ENCODE results near the gene PPTC7. TPM values are rescaled to one million over a fixed set of nuclear protein-coding genes. Genes with fewer than 3 reads are reported as not detected.

PPTC7 gene
- total and polyA plus RNA-seq, 2 of the 13 experiments (the other 11 are each of a cell fraction or from before 2014, with no cell fraction given), result 4.8 to 12.3 TPM

DNA sequence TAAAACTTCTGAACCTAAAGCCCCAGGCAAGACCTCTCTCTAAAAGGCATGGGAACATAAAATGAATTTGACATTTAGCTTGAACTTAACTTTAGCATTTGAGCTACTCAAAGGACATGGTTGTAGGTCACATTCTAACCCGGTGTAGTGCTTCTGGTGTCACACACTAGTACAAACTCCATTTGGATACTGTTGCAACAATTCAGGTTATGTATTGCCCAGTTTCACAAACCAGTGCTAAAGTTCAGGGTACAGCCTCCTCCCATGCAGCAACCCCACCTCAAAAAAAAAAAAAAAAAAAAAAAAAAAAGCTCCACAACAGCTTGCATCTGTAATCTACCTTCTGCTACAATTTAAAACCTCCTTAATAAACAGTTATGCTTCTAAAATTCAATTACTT, 7.8 kb downstream of the PPTC7 start (continued):
- TF ChIP-seq, protein P1, sequence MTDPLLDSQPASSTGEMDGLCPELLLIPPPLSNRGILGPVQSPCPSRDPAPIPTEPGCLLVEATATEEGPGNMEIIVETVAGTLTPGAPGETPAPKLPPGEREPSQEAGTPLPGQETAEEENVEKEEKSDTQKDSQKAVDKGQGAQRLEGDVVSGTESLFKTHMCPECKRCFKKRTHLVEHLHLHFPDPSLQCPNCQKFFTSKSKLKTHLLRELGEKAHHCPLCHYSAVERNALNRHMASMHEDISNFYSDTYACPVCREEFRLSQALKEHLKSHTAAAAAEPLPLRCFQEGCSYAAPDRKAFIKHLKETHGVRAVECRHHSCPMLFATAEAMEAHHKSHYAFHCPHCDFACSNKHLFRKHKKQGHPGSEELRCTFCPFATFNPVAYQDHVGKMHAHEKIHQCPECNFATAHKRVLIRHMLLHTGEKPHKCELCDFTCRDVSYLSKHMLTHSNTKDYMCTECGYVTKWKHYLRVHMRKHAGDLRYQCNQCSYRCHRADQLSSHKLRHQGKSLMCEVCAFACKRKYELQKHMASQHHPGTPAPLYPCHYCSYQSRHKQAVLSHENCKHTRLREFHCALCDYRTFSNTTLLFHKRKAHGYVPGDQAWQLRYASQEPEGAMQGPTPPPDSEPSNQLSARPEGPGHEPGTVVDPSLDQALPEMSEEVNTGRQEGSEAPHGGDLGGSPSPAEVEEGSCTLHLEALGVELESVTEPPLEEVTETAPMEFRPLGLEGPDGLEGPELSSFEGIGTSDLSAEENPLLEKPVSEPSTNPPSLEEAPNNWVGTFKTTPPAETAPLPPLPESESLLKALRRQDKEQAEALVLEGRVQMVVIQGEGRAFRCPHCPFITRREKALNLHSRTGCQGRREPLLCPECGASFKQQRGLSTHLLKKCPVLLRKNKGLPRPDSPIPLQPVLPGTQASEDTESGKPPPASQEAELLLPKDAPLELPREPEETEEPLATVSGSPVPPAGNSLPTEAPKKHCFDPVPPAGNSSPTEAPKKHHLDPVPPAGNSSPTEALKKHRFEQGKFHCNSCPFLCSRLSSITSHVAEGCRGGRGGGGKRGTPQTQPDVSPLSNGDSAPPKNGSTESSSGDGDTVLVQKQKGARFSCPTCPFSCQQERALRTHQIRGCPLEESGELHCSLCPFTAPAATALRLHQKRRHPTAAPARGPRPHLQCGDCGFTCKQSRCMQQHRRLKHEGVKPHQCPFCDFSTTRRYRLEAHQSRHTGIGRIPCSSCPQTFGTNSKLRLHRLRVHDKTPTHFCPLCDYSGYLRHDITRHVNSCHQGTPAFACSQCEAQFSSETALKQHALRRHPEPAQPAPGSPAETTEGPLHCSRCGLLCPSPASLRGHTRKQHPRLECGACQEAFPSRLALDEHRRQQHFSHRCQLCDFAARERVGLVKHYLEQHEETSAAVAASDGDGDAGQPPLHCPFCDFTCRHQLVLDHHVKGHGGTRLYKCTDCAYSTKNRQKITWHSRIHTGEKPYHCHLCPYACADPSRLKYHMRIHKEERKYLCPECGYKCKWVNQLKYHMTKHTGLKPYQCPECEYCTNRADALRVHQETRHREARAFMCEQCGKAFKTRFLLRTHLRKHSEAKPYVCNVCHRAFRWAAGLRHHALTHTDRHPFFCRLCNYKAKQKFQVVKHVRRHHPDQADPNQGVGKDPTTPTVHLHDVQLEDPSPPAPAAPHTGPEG (CRISPR knock-in tag; IDR thresholded peaks at IDR 0.05), result no peak
- TF ChIP-seq GATA4 (IDR thresholded peaks at IDR 0.05; ENCODE audit: borderline replicate concordance, low read depth) (no peak), ZNF513 (CRISPR knock-in tag; conservative IDR thresholded peaks at IDR 0.05) (no peak), FOXP1 (IDR thresholded peaks at IDR 0.05) (peak; percentile 57; the same call in 1 of the 2 replicates), FOXP1 (CRISPR knock-in tag; IDR thresholded peaks at IDR 0.05) (peak; percentile 68; the same call in 1 of the 2 replicates), ZNF605 (CRISPR knock-in tag; IDR thresholded peaks at IDR 0.05) (no peak), ZNF496 (CRISPR knock-in tag; IDR thresholded peaks at IDR 0.05; ENCODE audit: insufficient replicate concordance) (no peak), ZNF143 (CRISPR knock-in tag; IDR thresholded peaks at IDR 0.05) (no peak), MED8 (CRISPR knock-in tag; IDR thresholded peaks at IDR 0.05; ENCODE audit: insufficient replicate concordance) (no peak), TFAP4 (IDR thresholded peaks at IDR 0.05; ENCODE audit: borderline replicate concordance, low read depth) (peak; percentile 57; the same call in 1 of the 2 replicates), NR3C1 (CRISPR knock-in tag; IDR thresholded peaks at IDR 0.05) (no peak), EP300 (IDR thresholded peaks at IDR 0.05; ENCODE audit: low read depth in 2 of 2, low read length in 2 of 2) (peak; percentile 90), EP300 (CRISPR knock-in tag; IDR thresholded peaks at IDR 0.05; ENCODE audit: borderline replicate concordance) (peak; percentile 68; the same call in 1 of the 2 replicates), SRF (IDR thresholded peaks at IDR 0.05; ENCODE audit: low read depth, low read length) (no peak), SP2 (CRISPR knock-in tag; IDR thresholded peaks at IDR 0.05) (no peak), PITX1 (CRISPR knock-in tag; IDR thresholded peaks at IDR 0.05) (peak; percentile 67; the same call in 1 of the 2 replicates), ZNF121 (CRISPR knock-in tag; IDR thresholded peaks at IDR 0.05) (0 out of 2 replicates have a peak, but pooled peaks have one; percentile 10), FOXK1 (CRISPR knock-in tag; IDR thresholded peaks at IDR 0.05; ENCODE audit: borderline replicate concordance, low read depth) (peak; percentile 68; the same call in 1 of the 2 replicates), GTF2F1 (IDR thresholded peaks at IDR 0.05; ENCODE audit: low read length) (no peak)
- TF ChIP-seq, protein P2, sequence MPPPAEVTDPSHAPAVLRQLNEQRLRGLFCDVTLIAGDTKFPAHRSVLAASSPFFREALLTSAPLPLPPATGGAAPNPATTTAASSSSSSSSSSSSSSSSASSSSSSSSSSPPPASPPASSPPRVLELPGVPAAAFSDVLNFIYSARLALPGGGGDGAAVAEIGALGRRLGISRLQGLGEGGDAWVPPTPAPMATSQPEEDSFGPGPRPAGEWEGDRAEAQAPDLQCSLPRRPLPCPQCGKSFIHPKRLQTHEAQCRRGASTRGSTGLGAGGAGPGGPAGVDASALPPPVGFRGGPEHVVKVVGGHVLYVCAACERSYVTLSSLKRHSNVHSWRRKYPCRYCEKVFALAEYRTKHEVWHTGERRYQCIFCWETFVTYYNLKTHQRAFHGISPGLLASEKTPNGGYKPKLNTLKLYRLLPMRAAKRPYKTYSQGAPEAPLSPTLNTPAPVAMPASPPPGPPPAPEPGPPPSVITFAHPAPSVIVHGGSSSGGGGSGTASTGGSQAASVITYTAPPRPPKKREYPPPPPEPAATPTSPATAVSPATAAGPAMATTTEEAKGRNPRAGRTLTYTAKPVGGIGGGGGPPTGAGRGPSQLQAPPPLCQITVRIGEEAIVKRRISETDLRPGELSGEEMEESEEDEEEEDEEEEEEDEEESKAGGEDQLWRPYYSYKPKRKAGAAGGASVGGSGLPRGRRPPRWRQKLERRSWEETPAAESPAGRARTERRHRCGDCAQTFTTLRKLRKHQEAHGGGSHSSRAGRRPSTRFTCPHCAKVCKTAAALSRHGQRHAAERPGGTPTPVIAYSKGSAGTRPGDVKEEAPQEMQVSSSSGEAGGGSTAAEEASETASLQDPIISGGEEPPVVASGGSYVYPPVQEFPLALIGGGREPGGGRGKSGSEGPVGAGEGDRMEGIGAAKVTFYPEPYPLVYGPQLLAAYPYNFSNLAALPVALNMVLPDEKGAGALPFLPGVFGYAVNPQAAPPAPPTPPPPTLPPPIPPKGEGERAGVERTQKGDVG (CRISPR knock-in tag; IDR thresholded peaks at IDR 0.05; ENCODE audit: borderline replicate concordance), result no peak
